C4-2B (cell line): Measurements from ENCODE around the gene CCL13.

Experiments
- ZFX ChIP-seq: fragments of 450-650 bp; IDR thresholded peaks from 2 replicates; pipeline ENCODE4 v1.6.1; 2017
- TF ChIP-seq, protein P1 (sequence below): fragments of 450-650 bp; conservative IDR thresholded peaks from 2 replicates; pipeline ENCODE4 v1.5.1; 2017; ENCODE audit warnings: mild to moderate bottlenecking

DNA sequence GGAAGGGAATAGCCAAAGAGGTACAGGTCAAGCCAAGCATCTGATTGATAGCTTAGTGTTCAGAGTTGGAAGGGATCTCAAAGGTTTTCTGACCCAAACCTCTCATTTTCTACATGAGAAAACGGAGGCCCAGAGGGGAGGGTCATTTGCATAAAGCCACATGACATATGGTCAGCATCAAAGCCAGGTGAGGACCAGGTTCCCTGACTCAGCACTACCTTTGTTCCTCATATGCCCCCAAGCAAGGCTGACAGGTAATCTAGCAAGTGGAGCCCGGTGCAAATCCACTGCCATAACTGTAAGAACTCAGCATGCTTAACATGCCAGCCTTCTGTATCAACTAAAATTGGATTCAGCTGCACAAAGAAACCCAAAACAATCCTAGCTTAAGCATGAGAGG, 35.0 kb downstream of the CCL13 start:
- TF ChIP-seq, protein P1, sequence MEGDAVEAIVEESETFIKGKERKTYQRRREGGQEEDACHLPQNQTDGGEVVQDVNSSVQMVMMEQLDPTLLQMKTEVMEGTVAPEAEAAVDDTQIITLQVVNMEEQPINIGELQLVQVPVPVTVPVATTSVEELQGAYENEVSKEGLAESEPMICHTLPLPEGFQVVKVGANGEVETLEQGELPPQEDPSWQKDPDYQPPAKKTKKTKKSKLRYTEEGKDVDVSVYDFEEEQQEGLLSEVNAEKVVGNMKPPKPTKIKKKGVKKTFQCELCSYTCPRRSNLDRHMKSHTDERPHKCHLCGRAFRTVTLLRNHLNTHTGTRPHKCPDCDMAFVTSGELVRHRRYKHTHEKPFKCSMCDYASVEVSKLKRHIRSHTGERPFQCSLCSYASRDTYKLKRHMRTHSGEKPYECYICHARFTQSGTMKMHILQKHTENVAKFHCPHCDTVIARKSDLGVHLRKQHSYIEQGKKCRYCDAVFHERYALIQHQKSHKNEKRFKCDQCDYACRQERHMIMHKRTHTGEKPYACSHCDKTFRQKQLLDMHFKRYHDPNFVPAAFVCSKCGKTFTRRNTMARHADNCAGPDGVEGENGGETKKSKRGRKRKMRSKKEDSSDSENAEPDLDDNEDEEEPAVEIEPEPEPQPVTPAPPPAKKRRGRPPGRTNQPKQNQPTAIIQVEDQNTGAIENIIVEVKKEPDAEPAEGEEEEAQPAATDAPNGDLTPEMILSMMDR = no peak
- no peak for TF ChIP-seq ZFX
